ENCODE data around the gene TSNAXIP1.
"Not testable (repeated sequence)": the region's sequence is repeated elsewhere in the genome, so short reads cannot be mapped to it uniquely, and the experiment has no call there.

The TSNAXIP1 gene

GRCh38 chr16:67855789-67856188, 49.1 kb downstream of the TSNAXIP1 start:
- no peaks in the 10 kb centered on the region for H3K27me3 ChIP-seq (ENCODE audit: control insufficient read depth, insufficient read depth, low read length)
- no peak overlapping the region for H3K9ac ChIP-seq (ENCODE audit: low read depth, low read length)
- H3K9me3 ChIP-seq (ENCODE audit: control insufficient read depth, insufficient read depth, low read length): no peaks in the 10 kb centered on the region
- H3K4me1 ChIP-seq (ENCODE audit: control insufficient read depth, insufficient read depth, low read length): peaks cover 16% of the 10 kb centered on the region
- peaks cover 3% of the 10 kb centered on the region for H3K36me3 ChIP-seq (ENCODE audit: control insufficient read depth, insufficient read depth, low read length)
- H3K4me3 ChIP-seq (ENCODE audit: low read depth, low read length): no peak overlapping the region

GRCh38 chr16:67856927-67857546, 50.3 kb downstream of the TSNAXIP1 start:
- H3K9ac ChIP-seq (ENCODE audit: low read depth, low read length): peak overlapping the region; percentile 29
- H3K4me3 ChIP-seq (ENCODE audit: low read depth, low read length): no peak overlapping the region
- H3K4me1 ChIP-seq (ENCODE audit: control insufficient read depth, insufficient read depth, low read length): peaks cover 16% of the 10 kb centered on the region
- no peaks in the 10 kb centered on the region for H3K9me3 ChIP-seq (ENCODE audit: control insufficient read depth, insufficient read depth, low read length)
- H3K36me3 ChIP-seq (ENCODE audit: control insufficient read depth, insufficient read depth, low read length): peaks cover 5% of the 10 kb centered on the region
- H3K27me3 ChIP-seq (ENCODE audit: control insufficient read depth, insufficient read depth, low read length): no peaks in the 10 kb centered on the region

- Histone ChIP-seq H3K36me3 (ENCODE audit: control insufficient read depth, insufficient read depth, low read length) (peaks cover 5% of the 10 kb centered on the region), H3K27me3 (ENCODE audit: control insufficient read depth, insufficient read depth, low read length) (no peaks in the 10 kb centered on the region), H3K9ac (ENCODE audit: low read depth, low read length) (peak overlapping the region; percentile 29), H3K4me3 (ENCODE audit: low read depth, low read length) (no peak overlapping the region), H3K4me1 (ENCODE audit: control insufficient read depth, insufficient read depth, low read length) (peaks cover 22% of the 10 kb centered on the region), H3K9me3 (ENCODE audit: control insufficient read depth, insufficient read depth, low read length) (no peaks in the 10 kb centered on the region)
Measured at GRCh38 chr16:67857547-67858233, 51.0 kb downstream of the TSNAXIP1 start.

GRCh38 chr16:67858500-67858899, 51.8 kb downstream of the TSNAXIP1 start:
- H3K36me3 ChIP-seq (ENCODE audit: control insufficient read depth, insufficient read depth, low read length): peaks cover 5% of the 10 kb centered on the region
- H3K27me3 ChIP-seq (ENCODE audit: control insufficient read depth, insufficient read depth, low read length): no peaks in the 10 kb centered on the region
- H3K4me1 ChIP-seq (ENCODE audit: control insufficient read depth, insufficient read depth, low read length): peaks cover 22% of the 10 kb centered on the region
- no peaks in the 10 kb centered on the region for H3K9me3 ChIP-seq (ENCODE audit: control insufficient read depth, insufficient read depth, low read length)
- H3K9ac ChIP-seq (ENCODE audit: low read depth, low read length): no peak overlapping the region
- no peak overlapping the region for H3K4me3 ChIP-seq (ENCODE audit: low read depth, low read length)

- Histone ChIP-seq H3K4me1 (ENCODE audit: control insufficient read depth, insufficient read depth, low read length) (peaks cover 17% of the 10 kb centered on the region), H3K9me3 (ENCODE audit: control insufficient read depth, insufficient read depth, low read length) (no peaks in the 10 kb centered on the region), H3K36me3 (ENCODE audit: control insufficient read depth, insufficient read depth, low read length) (peaks cover 13% of the 10 kb centered on the region), H3K4me3 (ENCODE audit: low read depth, low read length) (no peak overlapping the region), H3K27me3 (ENCODE audit: control insufficient read depth, insufficient read depth, low read length) (no peaks in the 10 kb centered on the region), H3K9ac (ENCODE audit: low read depth, low read length) (no peak overlapping the region)
Measured at GRCh38 chr16:67860589-67861398, 54.1 kb downstream of the TSNAXIP1 start.

- Histone ChIP-seq H3K36me3 (ENCODE audit: control insufficient read depth, insufficient read depth, low read length) (peaks cover 13% of the 10 kb centered on the region), H3K4me1 (ENCODE audit: control insufficient read depth, insufficient read depth, low read length) (peaks cover 15% of the 10 kb centered on the region), H3K27me3 (ENCODE audit: control insufficient read depth, insufficient read depth, low read length) (no peaks in the 10 kb centered on the region), H3K9ac (ENCODE audit: low read depth, low read length) (no peak overlapping the region), H3K4me3 (ENCODE audit: low read depth, low read length) (no peak overlapping the region), H3K9me3 (ENCODE audit: control insufficient read depth, insufficient read depth, low read length) (no peaks in the 10 kb centered on the region)
Measured at GRCh38 chr16:67861877-67862276, 55.2 kb downstream of the TSNAXIP1 start.

- Histone ChIP-seq H3K4me1 (ENCODE audit: control insufficient read depth, insufficient read depth, low read length) (peaks cover 9% of the 10 kb centered on the region), H3K9me3 (ENCODE audit: control insufficient read depth, insufficient read depth, low read length) (no peaks in the 10 kb centered on the region), H3K27me3 (ENCODE audit: control insufficient read depth, insufficient read depth, low read length) (no peaks in the 10 kb centered on the region), H3K36me3 (ENCODE audit: control insufficient read depth, insufficient read depth, low read length) (peaks cover 21% of the 10 kb centered on the region), H3K9ac (ENCODE audit: low read depth, low read length) (no peak overlapping the region), H3K4me3 (ENCODE audit: low read depth, low read length) (no peak overlapping the region)
Measured at GRCh38 chr16:67862623-67863583, 56.2 kb downstream of the TSNAXIP1 start.

GRCh38 chr16:67864044-67864443, 57.4 kb downstream of the TSNAXIP1 start:
- H3K27me3 ChIP-seq (ENCODE audit: control insufficient read depth, insufficient read depth, low read length); H3K9me3 ChIP-seq (ENCODE audit: control insufficient read depth, insufficient read depth, low read length); H3K4me1 ChIP-seq (ENCODE audit: control insufficient read depth, insufficient read depth, low read length); H3K9ac ChIP-seq (ENCODE audit: low read depth, low read length); H3K4me3 ChIP-seq (ENCODE audit: low read depth, low read length): not testable (repeated sequence)
- peaks cover 30% of the 10 kb centered on the region for H3K36me3 ChIP-seq (ENCODE audit: control insufficient read depth, insufficient read depth, low read length)

GRCh38 chr16:67864594-67864993, 57.9 kb downstream of the TSNAXIP1 start:
- Histone ChIP-seq H3K4me3 (ENCODE audit: low read depth, low read length) (no peak overlapping the region), H3K9me3 (ENCODE audit: control insufficient read depth, insufficient read depth, low read length) (no peaks in the 10 kb centered on the region), H3K9ac (ENCODE audit: low read depth, low read length) (no peak overlapping the region), H3K27me3 (ENCODE audit: control insufficient read depth, insufficient read depth, low read length) (no peaks in the 10 kb centered on the region), H3K36me3 (ENCODE audit: control insufficient read depth, insufficient read depth, low read length) (peaks cover 30% of the 10 kb centered on the region), H3K4me1 (ENCODE audit: control insufficient read depth, insufficient read depth, low read length) (peaks cover 7% of the 10 kb centered on the region)

GRCh38 chr16:67865318-67865717, 58.6 kb downstream of the TSNAXIP1 start:
- H3K27me3 ChIP-seq (ENCODE audit: control insufficient read depth, insufficient read depth, low read length): no peaks in the 10 kb centered on the region
- no peaks in the 10 kb centered on the region for H3K9me3 ChIP-seq (ENCODE audit: control insufficient read depth, insufficient read depth, low read length)
- no peak overlapping the region for H3K9ac ChIP-seq (ENCODE audit: low read depth, low read length)
- peaks cover 38% of the 10 kb centered on the region for H3K36me3 ChIP-seq (ENCODE audit: control insufficient read depth, insufficient read depth, low read length)
- no peak overlapping the region for H3K4me3 ChIP-seq (ENCODE audit: low read depth, low read length)
- H3K4me1 ChIP-seq (ENCODE audit: control insufficient read depth, insufficient read depth, low read length): peaks cover 7% of the 10 kb centered on the region

- H3K27me3 ChIP-seq (ENCODE audit: control insufficient read depth, insufficient read depth, low read length): no peaks in the 10 kb centered on the region
- no peak overlapping the region for H3K4me3 ChIP-seq (ENCODE audit: low read depth, low read length)
- H3K9ac ChIP-seq (ENCODE audit: low read depth, low read length): no peak overlapping the region
- H3K36me3 ChIP-seq (ENCODE audit: control insufficient read depth, insufficient read depth, low read length): peaks cover 43% of the 10 kb centered on the region
- H3K9me3 ChIP-seq (ENCODE audit: control insufficient read depth, insufficient read depth, low read length): no peaks in the 10 kb centered on the region
- H3K4me1 ChIP-seq (ENCODE audit: control insufficient read depth, insufficient read depth, low read length): no peaks in the 10 kb centered on the region
Measured at GRCh38 chr16:67868290-67868689, 61.6 kb downstream of the TSNAXIP1 start.
